Activated CD4-positive, alpha-beta memory T cell treated with anti-CD3 and anti-CD28 coated beads for 36 hours (primary cell): ENCODE results near the gene TRMT2A. TPM values are rescaled to one million over a fixed set of nuclear protein-coding genes. Genes with fewer than 3 reads are reported as not detected.
A peak's percentile ranks its signal among the peaks of the same experiment; 100 is the strongest.

ENCODE experiments used
- CTCF ChIA-PET: fragments of 350-600 bp; sonication (Branson Sonifier 250); formaldehyde crosslinking; loops from one replicate; lab custom pipeline; 2021; ENCODE audit warnings: antibody characterized with exemption, inconsistent platforms; lab: Charles Lee
- POLR2A ChIA-PET: fragments of 350-600 bp; sonication (Branson Sonifier 250); formaldehyde crosslinking; loops from one replicate; lab custom pipeline; 2021; ENCODE audit warnings: antibody characterized with exemption; lab: Charles Lee
- DNase-seq: peaks from one replicate; pipeline ENCODE4 v3.0.0-alpha.2; 2020
- H3K27ac Mint-ChIP-seq: one replicate; pipeline ENCODE4 v1.8.0; 2021; ENCODE audit warnings: mixed read lengths
- H3K27me3 Mint-ChIP-seq: one replicate; pipeline ENCODE4 v1.8.0; 2021; ENCODE audit warnings: mixed read lengths
- H3K36me3 Mint-ChIP-seq: one replicate; pipeline ENCODE4 v1.8.0; 2021; ENCODE audit warnings: mixed read lengths
- H3K4me1 Mint-ChIP-seq: one replicate; pipeline ENCODE4 v1.8.0; 2021; ENCODE audit warnings: low read depth, mixed read lengths
- H3K4me3 Mint-ChIP-seq: one replicate; pipeline ENCODE4 v1.8.0; 2021; ENCODE audit warnings: mild to moderate bottlenecking, mixed read lengths
- H3K9me3 Mint-ChIP-seq: one replicate; pipeline ENCODE4 v1.8.0; 2021; ENCODE audit warnings: mixed read lengths
- intact Hi-C: fragments of 100-400 bp; cut with micrococcal nuclease; formaldehyde crosslinking; loops from one replicate; pipeline ENCODE4 v1.15.1; 2023
- total RNA-seq, 2 experiments: library from RNA; stranded (reverse); gene quantifications; one replicate each; pipeline ENCODE4 v1.2.3, GENCODE V29; 2021

TRMT2A gene
- total RNA-seq, 2 experiments from 2014 or later = 70.6 to 75.8 TPM

GRCh38 chr22:20156042-20156389 lies 39.0 kb upstream of the TRMT2A start:
- intact Hi-C loops = no loop called here
- CTCF ChIA-PET = interaction anchor here (0.5 to 3.0 kb wide), 2 partner anchors 130 to 239 kb away, joined by 4 to 48 read pairs; no protein-coding TSS in a partner anchor
- no peak overlapping the region for H3K27ac Mint-ChIP-seq
- H3K9me3 Mint-ChIP-seq = no peaks in the 10 kb centered on the region
- H3K36me3 Mint-ChIP-seq = no peaks in the 10 kb centered on the region
- H3K4me1 Mint-ChIP-seq = no peaks in the 10 kb centered on the region
- H3K27me3 Mint-ChIP-seq = peaks cover 3% of the 10 kb centered on the region
- no peak for DNase-seq
- H3K4me3 Mint-ChIP-seq = no peak overlapping the region
- POLR2A ChIA-PET = no interaction called here

GRCh38 chr22:20155330-20156041 lies 38.5 kb upstream of the TRMT2A start:
- peak; percentile 35 for DNase-seq
- ChIA-PET CTCF (interaction anchor here (0.5 to 3.0 kb wide), 4 partner anchors 34 to 239 kb away, joined by 3 to 48 read pairs (median 4); no protein-coding TSS in a partner anchor), POLR2A (no interaction called here)
- peaks cover 3% of the 10 kb centered on the region for H3K27me3 Mint-ChIP-seq
- intact Hi-C loops = no loop called here
- no peak overlapping the region for H3K4me3 Mint-ChIP-seq
- H3K27ac Mint-ChIP-seq = no peak overlapping the region
- H3K4me1 Mint-ChIP-seq = no peaks in the 10 kb centered on the region
- H3K9me3 Mint-ChIP-seq = no peaks in the 10 kb centered on the region
- no peaks in the 10 kb centered on the region for H3K36me3 Mint-ChIP-seq

GRCh38 chr22:20154602-20155187 lies 37.7 kb upstream of the TRMT2A start:
- ChIA-PET POLR2A (no interaction called here), CTCF (interaction anchor here (0.6 to 0.9 kb wide), 2 partner anchors 114 to 120 kb away, joined by 3 read pairs; no protein-coding TSS in a partner anchor)
- Mint-ChIP-seq H3K9me3 (no peaks in the 10 kb centered on the region), H3K27ac (no peak overlapping the region), H3K36me3 (no peaks in the 10 kb centered on the region), H3K27me3 (peaks cover 3% of the 10 kb centered on the region), H3K4me1 (no peaks in the 10 kb centered on the region), H3K4me3 (no peak overlapping the region)
- intact Hi-C loops = no loop called here
- DNase-seq = no peak

GRCh38 chr22:20153945-20154344 lies 36.9 kb upstream of the TRMT2A start:
- no peak for DNase-seq
- no peaks in the 10 kb centered on the region for H3K9me3 Mint-ChIP-seq
- no peaks in the 10 kb centered on the region for H3K36me3 Mint-ChIP-seq
- H3K27ac Mint-ChIP-seq = no peak overlapping the region
- ChIA-PET POLR2A (no interaction called here), CTCF (no interaction called here)
- H3K4me3 Mint-ChIP-seq = no peak overlapping the region
- peaks cover 3% of the 10 kb centered on the region for H3K27me3 Mint-ChIP-seq
- no peaks in the 10 kb centered on the region for H3K4me1 Mint-ChIP-seq
- intact Hi-C loops = no loop called here

GRCh38 chr22:20152464-20152890 lies 35.5 kb upstream of the TRMT2A start:
- Mint-ChIP-seq H3K27ac (no peak overlapping the region), H3K9me3 (no peaks in the 10 kb centered on the region), H3K4me1 (no peaks in the 10 kb centered on the region), H3K36me3 (no peaks in the 10 kb centered on the region), H3K27me3 (peaks cover 3% of the 10 kb centered on the region), H3K4me3 (no peak overlapping the region)
- CTCF ChIA-PET = interaction anchor here (0.6 kb wide), 1 partner anchor 50 kb away, joined by 3 read pairs; no protein-coding TSS in a partner anchor
- POLR2A ChIA-PET = no interaction called here
- no peak for DNase-seq
- intact Hi-C loops = no loop called here

GRCh38 chr22:20151276-20151588 lies 34.2 kb upstream of the TRMT2A start:
- no peak overlapping the region for H3K4me3 Mint-ChIP-seq
- H3K9me3 Mint-ChIP-seq = no peaks in the 10 kb centered on the region
- no peaks in the 10 kb centered on the region for H3K36me3 Mint-ChIP-seq
- no peak for DNase-seq
- intact Hi-C loops = no loop called here
- ChIA-PET CTCF (no interaction called here), POLR2A (no interaction called here)
- H3K27ac Mint-ChIP-seq = no peak overlapping the region
- H3K27me3 Mint-ChIP-seq = no peaks in the 10 kb centered on the region
- H3K4me1 Mint-ChIP-seq = peaks cover 2% of the 10 kb centered on the region

GRCh38 chr22:20150381-20151275 lies 33.6 kb upstream of the TRMT2A start, which contains the start of gene CCDC188:
Gene CCDC188 (minus strand): TSS chr22:20151055. CDS start chr22:20150986, 69 bp downstream.
- H3K27me3 Mint-ChIP-seq = no peaks in the 10 kb centered on the region
- CTCF ChIA-PET = no interaction called here
- POLR2A ChIA-PET = no interaction called here
- H3K36me3 Mint-ChIP-seq = no peaks in the 10 kb centered on the region
- H3K9me3 Mint-ChIP-seq = no peaks in the 10 kb centered on the region
- peaks cover 2% of the 10 kb centered on the region for H3K4me1 Mint-ChIP-seq
- H3K4me3 Mint-ChIP-seq = no peak within 1 kb of the TSS
- DNase-seq = no peak
- H3K27ac Mint-ChIP-seq = no peak within 1 kb of the TSS
- intact Hi-C loops = no loop called here

GRCh38 chr22:20149257-20150250 lies 32.5 kb upstream of the TRMT2A start:
- H3K27ac Mint-ChIP-seq = no peak overlapping the region
- H3K9me3 Mint-ChIP-seq = no peaks in the 10 kb centered on the region
- POLR2A ChIA-PET = no interaction called here
- no peaks in the 10 kb centered on the region for H3K27me3 Mint-ChIP-seq
- H3K36me3 Mint-ChIP-seq = no peaks in the 10 kb centered on the region
- DNase-seq = no peak
- H3K4me3 Mint-ChIP-seq = no peak overlapping the region
- H3K4me1 Mint-ChIP-seq = peaks cover 2% of the 10 kb centered on the region
- CTCF ChIA-PET = no interaction called here
- intact Hi-C loops = no loop called here

GRCh38 chr22:20148414-20148813 lies 31.4 kb upstream of the TRMT2A start:
- intact Hi-C loops = no loop called here
- ChIA-PET CTCF (no interaction called here), POLR2A (no interaction called here)

GRCh38 chr22:20147237-20147988 lies 30.4 kb upstream of the TRMT2A start:
- Mint-ChIP-seq H3K27me3 (no peaks in the 10 kb centered on the region), H3K4me1 (peaks cover 2% of the 10 kb centered on the region), H3K4me3 (no peak overlapping the region), H3K9me3 (no peaks in the 10 kb centered on the region), H3K36me3 (no peaks in the 10 kb centered on the region), H3K27ac (no peak overlapping the region)
- ChIA-PET POLR2A (no interaction called here), CTCF (no interaction called here)
- no peak for DNase-seq
- intact Hi-C loops = no loop called here

More at GRCh38 chr22:20148414-20148813, 31.4 kb upstream of the TRMT2A start:
- no peak overlapping the region for H3K4me3 Mint-ChIP-seq
- H3K36me3 Mint-ChIP-seq = no peaks in the 10 kb centered on the region
- no peak overlapping the region for H3K27ac Mint-ChIP-seq
- H3K9me3 Mint-ChIP-seq = no peaks in the 10 kb centered on the region
- no peak for DNase-seq
- no peaks in the 10 kb centered on the region for H3K27me3 Mint-ChIP-seq
- H3K4me1 Mint-ChIP-seq = peaks cover 2% of the 10 kb centered on the region

GRCh38 chr22:20146777-20147176 lies 29.8 kb upstream of the TRMT2A start:
- Mint-ChIP-seq H3K36me3 (no peaks in the 10 kb centered on the region), H3K4me3 (no peak overlapping the region), H3K27ac (no peak overlapping the region), H3K27me3 (no peaks in the 10 kb centered on the region), H3K4me1 (peaks cover 2% of the 10 kb centered on the region), H3K9me3 (no peaks in the 10 kb centered on the region)
- intact Hi-C loops = no loop called here
- no peak for DNase-seq
- POLR2A ChIA-PET = no interaction called here
- CTCF ChIA-PET = no interaction called here
